Activated naive CD4-positive, alpha-beta T cell treated with anti-CD3 and anti-CD28 coated beads for 36 hours (primary cell): ENCODE measurements around the gene KLKB1. TPM values are rescaled to one million over a fixed set of nuclear protein-coding genes. Genes with fewer than 3 reads are reported as not detected.
A peak's percentile ranks its signal among the peaks of the same experiment; 100 is the strongest.

Experiments
- CTCF ChIA-PET: fragments of 350-600 bp; sonication (Branson Sonifier 250); formaldehyde crosslinking; loops from one replicate; lab custom pipeline; 2021; ENCODE audit warnings: antibody characterized with exemption; lab: Charles Lee
- DNase-seq: peaks from one replicate; pipeline ENCODE4 v3.0.0-alpha.2; 2020
- H3K27ac Mint-ChIP-seq: one replicate; pipeline ENCODE4 v1.8.0; 2021; ENCODE audit warnings: mild to moderate bottlenecking, mixed read lengths
- H3K27me3 Mint-ChIP-seq: one replicate; pipeline ENCODE4 v1.8.0; 2021; ENCODE audit warnings: low read depth, mixed read lengths
- H3K36me3 Mint-ChIP-seq: one replicate; pipeline ENCODE4 v1.8.0; 2021; ENCODE audit warnings: low read depth, mixed read lengths
- H3K4me1 Mint-ChIP-seq: one replicate; pipeline ENCODE4 v1.8.0; 2021; ENCODE audit warnings: low read depth, mixed read lengths
- H3K4me3 Mint-ChIP-seq: one replicate; pipeline ENCODE4 v1.8.0; 2021; ENCODE audit warnings: mild to moderate bottlenecking, moderate library complexity, mixed read lengths
- H3K9me3 Mint-ChIP-seq: one replicate; pipeline ENCODE4 v1.8.0; 2021; ENCODE audit warnings: mixed read lengths
- intact Hi-C: fragments of 100-400 bp; cut with micrococcal nuclease; formaldehyde crosslinking; loops from one replicate; pipeline ENCODE4 v1.15.1; 2023
- total RNA-seq, 2 experiments: library from RNA; stranded (reverse); gene quantifications; one replicate each; pipeline ENCODE4 v1.2.3, GENCODE V29; 2021

Gene KLKB1
- total RNA-seq, result not detected

GRCh38 chr4:186227221-186227620, at the start of gene KLKB1:
KLKB1 (plus strand) TSS chr4:186227507; CDS start chr4:186228196, 689 bp downstream.
- Mint-ChIP-seq H3K4me1 (no peaks in the 10 kb centered on the region), H3K9me3 (peaks cover 18% of the 10 kb centered on the region), H3K27me3 (peaks cover 7% of the 10 kb centered on the region), H3K36me3 (peaks cover 15% of the 10 kb centered on the region), H3K4me3 (no peak within 1 kb of the TSS), H3K27ac (no peak within 1 kb of the TSS)
- intact Hi-C loops, result no loop called here
- DNase-seq, result no peak
- CTCF ChIA-PET, result no interaction called here

GRCh38 chr4:186188107-186188506, 39.2 kb upstream of the KLKB1 start:
- Mint-ChIP-seq H3K9me3 (no peaks in the 10 kb centered on the region), H3K27me3 (peaks cover 2% of the 10 kb centered on the region), H3K4me3 (no peak overlapping the region), H3K36me3 (peaks cover 2% of the 10 kb centered on the region), H3K4me1 (peaks cover 27% of the 10 kb centered on the region), H3K27ac (no peak overlapping the region)
- no peak for DNase-seq
- CTCF ChIA-PET, result no interaction called here
- intact Hi-C loops, result no loop called here

GRCh38 chr4:186189656-186190055, 37.7 kb upstream of the KLKB1 start:
- Mint-ChIP-seq H3K27ac (peak overlapping the region; percentile 92), H3K4me1 (peaks cover 33% of the 10 kb centered on the region), H3K4me3 (peak overlapping the region; percentile 85), H3K27me3 (peaks cover 1% of the 10 kb centered on the region), H3K36me3 (peaks cover 2% of the 10 kb centered on the region), H3K9me3 (no peaks in the 10 kb centered on the region)
- no peak for DNase-seq
- intact Hi-C loops, result loop anchor here (2.0 to 5.0 kb wide), 6 partner anchors 29 to 793 kb away; partner anchors contain the start of genes ANKRD37, CCDC110, FAM149A and UFSP2
- CTCF ChIA-PET, result interaction anchor here (0.6 to 5.9 kb wide), 3 partner anchors 14 to 380 kb away, joined by 3 to 44 read pairs (median 6); no protein-coding TSS in a partner anchor

- CTCF ChIA-PET, result interaction anchor here (5.9 kb wide), 1 partner anchor 13 kb away, joined by 44 read pairs; no protein-coding TSS in a partner anchor
- intact Hi-C loops, result loop anchor here (1.0 to 5.0 kb wide), 8 partner anchors 12 to 794 kb away; partner anchors contain the start of genes ANKRD37, CCDC110, FAM149A and UFSP2
- peaks cover 6% of the 10 kb centered on the region for H3K36me3 Mint-ChIP-seq
- H3K27ac Mint-ChIP-seq, result peak overlapping the region; percentile 92
- H3K4me3 Mint-ChIP-seq, result peak overlapping the region; percentile 85
- no peaks in the 10 kb centered on the region for H3K27me3 Mint-ChIP-seq
- peak; percentile 50 for DNase-seq
- no peaks in the 10 kb centered on the region for H3K9me3 Mint-ChIP-seq
- H3K4me1 Mint-ChIP-seq, result peaks cover 33% of the 10 kb centered on the region
Measured at GRCh38 chr4:186190581-186191199, 36.6 kb upstream of the KLKB1 start.

GRCh38 chr4:186191200-186192065, 35.9 kb upstream of the KLKB1 start, which contains the start of gene CYP4V2:
CYP4V2 (plus strand) TSS chr4:186191567; CDS start chr4:186191824, 257 bp downstream.
- H3K9me3 Mint-ChIP-seq, result no peaks in the 10 kb centered on the region
- intact Hi-C loops, result loop anchor here (1.0 to 5.0 kb wide), 8 partner anchors 11 to 795 kb away; partner anchors contain the start of genes ANKRD37, CCDC110, FAM149A and UFSP2
- no peaks in the 10 kb centered on the region for H3K27me3 Mint-ChIP-seq
- peaks cover 13% of the 10 kb centered on the region for H3K36me3 Mint-ChIP-seq
- H3K4me3 Mint-ChIP-seq, result peak within 1 kb of the TSS; percentile 86
- H3K4me1 Mint-ChIP-seq, result peaks cover 33% of the 10 kb centered on the region
- CTCF ChIA-PET, result interaction anchor here (5.9 kb wide), 1 partner anchor 12 kb away, joined by 44 read pairs; no protein-coding TSS in a partner anchor
- H3K27ac Mint-ChIP-seq, result peak within 1 kb of the TSS; percentile 92
- DNase-seq, result peak; percentile 88

GRCh38 chr4:186192066-186192612, 35.2 kb upstream of the KLKB1 start:
- CTCF ChIA-PET, result interaction anchor here (5.9 kb wide), 1 partner anchor 11 kb away, joined by 44 read pairs; no protein-coding TSS in a partner anchor
- H3K27ac Mint-ChIP-seq, result peak overlapping the region; percentile 86
- no peaks in the 10 kb centered on the region for H3K9me3 Mint-ChIP-seq
- H3K4me1 Mint-ChIP-seq, result peaks cover 33% of the 10 kb centered on the region
- no peaks in the 10 kb centered on the region for H3K27me3 Mint-ChIP-seq
- DNase-seq, result peak; percentile 43
- H3K36me3 Mint-ChIP-seq, result peaks cover 16% of the 10 kb centered on the region
- intact Hi-C loops, result loop anchor here (5.0 kb wide), 1 partner anchor 765 kb away; the partner anchor contains the start of gene UFSP2
- peak overlapping the region; percentile 86 for H3K4me3 Mint-ChIP-seq

- H3K27ac Mint-ChIP-seq, result no peak overlapping the region
- CTCF ChIA-PET, result interaction anchor here (5.9 kb wide), 1 partner anchor 10 kb away, joined by 44 read pairs; no protein-coding TSS in a partner anchor
- H3K27me3 Mint-ChIP-seq, result no peaks in the 10 kb centered on the region
- DNase-seq, result no peak
- peaks cover 18% of the 10 kb centered on the region for H3K36me3 Mint-ChIP-seq
- no peak overlapping the region for H3K4me3 Mint-ChIP-seq
- H3K4me1 Mint-ChIP-seq, result peaks cover 32% of the 10 kb centered on the region
- no peaks in the 10 kb centered on the region for H3K9me3 Mint-ChIP-seq
- intact Hi-C loops, result loop anchor here (5.0 kb wide), 1 partner anchor 767 kb away; the partner anchor contains the start of gene UFSP2
Measured at GRCh38 chr4:186193851-186194250, 33.5 kb upstream of the KLKB1 start.

GRCh38 chr4:186196063-186196462, 31.2 kb upstream of the KLKB1 start:
- H3K27ac Mint-ChIP-seq, result no peak overlapping the region
- CTCF ChIA-PET, result no interaction called here
- DNase-seq, result no peak

GRCh38 chr4:186200516-186200915, 26.8 kb upstream of the KLKB1 start:
- Mint-ChIP-seq H3K27me3 (no peaks in the 10 kb centered on the region), H3K9me3 (no peaks in the 10 kb centered on the region), H3K27ac (no peak overlapping the region), H3K4me1 (peaks cover 33% of the 10 kb centered on the region), H3K36me3 (peaks cover 14% of the 10 kb centered on the region), H3K4me3 (no peak overlapping the region)
- CTCF ChIA-PET, result no interaction called here
- no peak for DNase-seq
- intact Hi-C loops, result loop anchor here (5.0 kb wide), 1 partner anchor 613 kb away; no protein-coding TSS in a partner anchor

More at GRCh38 chr4:186196063-186196462, 31.2 kb upstream of the KLKB1 start:
- no peaks in the 10 kb centered on the region for H3K9me3 Mint-ChIP-seq
- no peak overlapping the region for H3K4me3 Mint-ChIP-seq
- H3K4me1 Mint-ChIP-seq, result peaks cover 16% of the 10 kb centered on the region
- no peaks in the 10 kb centered on the region for H3K27me3 Mint-ChIP-seq
- peaks cover 18% of the 10 kb centered on the region for H3K36me3 Mint-ChIP-seq
- intact Hi-C loops, result no loop called here

GRCh38 chr4:186201010-186201409, 26.3 kb upstream of the KLKB1 start:
- CTCF ChIA-PET, result interaction anchor here (0.6 to 5.1 kb wide), 4 partner anchors 9 to 133 kb away, joined by 3 to 44 read pairs (median 3); partner anchors contain the start of gene CYP4V2
- H3K9me3 Mint-ChIP-seq, result no peaks in the 10 kb centered on the region
- intact Hi-C loops, result loop anchor here (5.0 kb wide), 1 partner anchor 614 kb away; no protein-coding TSS in a partner anchor
- peak overlapping the region; percentile 31 for H3K27ac Mint-ChIP-seq
- H3K36me3 Mint-ChIP-seq, result peaks cover 9% of the 10 kb centered on the region
- DNase-seq, result no peak
- no peaks in the 10 kb centered on the region for H3K27me3 Mint-ChIP-seq
- H3K4me3 Mint-ChIP-seq, result no peak overlapping the region
- peaks cover 33% of the 10 kb centered on the region for H3K4me1 Mint-ChIP-seq

- Mint-ChIP-seq H3K36me3 (peaks cover 5% of the 10 kb centered on the region), H3K27ac (peak overlapping the region; percentile 57), H3K4me3 (peak overlapping the region; percentile 13), H3K9me3 (no peaks in the 10 kb centered on the region), H3K27me3 (no peaks in the 10 kb centered on the region), H3K4me1 (peaks cover 34% of the 10 kb centered on the region)
- intact Hi-C loops, result loop anchor here (1.0 to 5.0 kb wide), 4 partner anchors 10 to 614 kb away; partner anchors contain the start of gene CYP4V2
- peak; percentile 79 for DNase-seq
- CTCF ChIA-PET, result interaction anchor here (0.6 to 5.1 kb wide), 4 partner anchors 10 to 133 kb away, joined by 3 to 44 read pairs (median 3); partner anchors contain the start of gene CYP4V2
Measured at GRCh38 chr4:186201535-186202230, 25.6 kb upstream of the KLKB1 start.
